SK-N-SH (cell line): ENCODE results near the gene CLPSL2. TPM values are rescaled to one million over a fixed set of nuclear protein-coding genes. Genes with fewer than 3 reads are reported as not detected.

ENCODE experiments used
- CTCF ChIA-PET: fragments of 300-600, 350-600 bp; formaldehyde crosslinking; extraction: SDS; loops from one replicate; lab custom pipeline; 2021; lab: Yijun Ruan, JAX
- POLR2A ChIA-PET: fragments of 350-600 bp; sonication (Branson Sonifier 250); formaldehyde crosslinking; extraction: SDS; loops from one replicate; lab custom pipeline; 2020; ENCODE audit warnings: antibody characterized with exemption, inconsistent platforms; lab: Yijun Ruan, JAX
- DNase-seq: peaks from one replicate; pipeline ENCODE4 v3.0.0; 2012
- H2AFZ ChIP-seq: fragments of 200-600 bp; sonication (generic); 2 replicates; pipeline ENCODE4 v1.8.1; 2016; ENCODE audit warnings: antibody characterized with exemption, mild to moderate bottlenecking, low read depth
- H3F3A ChIP-seq: fragments of 200-600 bp; sonication (generic); replicated peaks from 2 replicates; pipeline ENCODE3; 2016; ENCODE audit warnings: antibody characterized with exemption, mild to moderate bottlenecking; ENCODE audit not compliant: insufficient read depth
- H3K27ac ChIP-seq, 2 experiments: fragments of 200-500 bp in 1 of 2; fragments of 200-600 bp in 1 of 2; sonication (Bioruptor generic) in 1 of 2; sonication (generic), shearing (Covaris generic) in 1 of 2; 2 replicates each; pipeline versions ENCODE4 v1.5.1 to v1.6.1; 2014 to 2016; ENCODE audit warnings: low read depth in 2 of 2, inconsistent platforms in 1 of 2, low read length in 1 of 2, mild to moderate bottlenecking in 1 of 2, mixed read lengths in 1 of 2
- H3K27me3 ChIP-seq: fragments of 200-600 bp; sonication (generic), shearing (Covaris generic); 2 replicates; pipeline ENCODE4 v1.6.1; 2016; ENCODE audit warnings: mixed run types; ENCODE audit not compliant: insufficient read depth
- H3K36me3 ChIP-seq, 2 experiments: fragments of 200-500 bp in 1 of 2; fragments of 200-600 bp in 1 of 2; sonication (Bioruptor generic) in 1 of 2; sonication (generic) in 1 of 2; replicated peaks in 1 of 2; 2 replicates each; pipeline versions ENCODE3 to v1.5.1; 2014 to 2016; ENCODE audit warnings: low read length in 1 of 2, mild to moderate bottlenecking in 1 of 2; ENCODE audit not compliant: insufficient read depth in 2 of 2, control insufficient read depth in 1 of 2
- H3K4me1 ChIP-seq, 2 experiments: fragments of 200-500 bp in 1 of 2; fragments of 200-600 bp in 1 of 2; sonication (Bioruptor generic) in 1 of 2; sonication (generic), shearing (Covaris generic) in 1 of 2; 2 replicates each; pipeline versions ENCODE4 v1.5.1 to v1.6.1; 2014 to 2016; ENCODE audit warnings: low read depth in 1 of 2, low read length in 1 of 2, mixed run types in 1 of 2; ENCODE audit not compliant: insufficient read depth in 2 of 2, control insufficient read depth in 1 of 2
- H3K4me2 ChIP-seq: fragments of 200-600 bp; sonication (generic), shearing (Covaris generic); 2 replicates; pipeline ENCODE4 v1.6.1; 2017; ENCODE audit warnings: mixed run types
- H3K4me3 ChIP-seq, 2 experiments: fragments of 200-500 bp in 1 of 2; fragments of 200-600 bp in 1 of 2; sonication (Bioruptor generic) in 1 of 2; sonication (generic), shearing (Covaris generic) in 1 of 2; 2 replicates each; pipeline versions ENCODE4 v1.5.1 to v1.8.1; 2014 to 2016; ENCODE audit warnings: low read depth in 2 of 2, inconsistent platforms in 1 of 2, low read length in 1 of 2, mild to moderate bottlenecking in 1 of 2, mixed read lengths in 1 of 2, moderate library complexity in 1 of 2
- H3K79me2 ChIP-seq: fragments of 200-600 bp; sonication (generic); 2 replicates; pipeline ENCODE4 v1.8.1; 2017; ENCODE audit warnings: mild to moderate bottlenecking; ENCODE audit not compliant: insufficient read depth
- H3K9ac ChIP-seq: fragments of 200-600 bp; sonication (generic); 2 replicates; pipeline ENCODE4 v1.6.1; 2017; ENCODE audit warnings: mixed run types
- H3K9me2 ChIP-seq: fragments of 200-600 bp; sonication (generic); 2 replicates; pipeline ENCODE4 v1.6.1; 2017; ENCODE audit warnings: mixed run types
- H3K9me3 ChIP-seq: fragments of 200-600 bp; sonication (generic); 2 replicates; pipeline ENCODE4 v1.6.1; 2017; ENCODE audit warnings: mixed run types, mild to moderate bottlenecking, moderate library complexity
- H4K20me1 ChIP-seq: fragments of 200-600 bp; sonication (generic); 2 replicates; pipeline ENCODE4 v1.6.1; 2017; ENCODE audit warnings: mild to moderate bottlenecking, mixed run types; ENCODE audit not compliant: insufficient read depth
- ELF1 ChIP-seq: IDR thresholded peaks from 2 replicates; pipeline ENCODE4 v1.4.0; 2012
- EP300 ChIP-seq, 2 experiments: IDR thresholded peaks; 2 replicates each; pipeline versions ENCODE4 v1.4.0 to v1.6.1; 2012; ENCODE audit warnings: borderline replicate concordance in 1 of 2, low read depth in 1 of 2, low read length in 1 of 2
- EZH2phosphoT487 ChIP-seq: fragments of 200-600 bp; sonication (generic); IDR thresholded peaks from 2 replicates; pipeline ENCODE4 v1.6.1; 2017; ENCODE audit warnings: low read depth, mixed run types, mild to moderate bottlenecking, antibody characterized with exemption, moderate library complexity, borderline replicate concordance
- FOSL2 ChIP-seq: IDR thresholded peaks from 2 replicates; pipeline ENCODE4 v1.4.0; 2012; ENCODE audit warnings: low read depth, mild to moderate bottlenecking, moderate library complexity, borderline replicate concordance
- GATA2 ChIP-seq: sonication (generic); formaldehyde crosslinking; IDR thresholded peaks from 2 replicates; pipeline ENCODE4 v1.5.0; 2020; ENCODE audit warnings: mild to moderate bottlenecking, missing genetic modification reagents
- MEF2A ChIP-seq: IDR thresholded peaks from 2 replicates; pipeline ENCODE4 v1.4.0; 2012; ENCODE audit warnings: low read depth, borderline replicate concordance
- NRF1 ChIP-seq: IDR thresholded peaks from 2 replicates; pipeline ENCODE4 v1.6.1; 2012; ENCODE audit warnings: low read depth, mild to moderate bottlenecking, low read length
- POLR2AphosphoS5 ChIP-seq: IDR thresholded peaks from 2 replicates; pipeline ENCODE4 v1.6.1; 2012; ENCODE audit warnings: low read depth, low read length
- RAD21 ChIP-seq: IDR thresholded peaks from 2 replicates; pipeline ENCODE4 v1.6.1; 2012; ENCODE audit warnings: mild to moderate bottlenecking, low read length
- RCOR1 ChIP-seq: fragments of 150-350 bp; IDR thresholded peaks from 2 replicates; pipeline ENCODE4 v1.6.1; 2017; ENCODE audit warnings: antibody characterized with exemption, low read length
- SMC3 ChIP-seq: IDR thresholded peaks from 2 replicates; pipeline ENCODE4 v1.6.1; 2012; ENCODE audit warnings: low read depth, low read length, improper control_type of control experiment
- TCF12 ChIP-seq: IDR thresholded peaks from 2 replicates; pipeline ENCODE4 v1.4.0; 2012
- TEAD4 ChIP-seq: IDR thresholded peaks from 2 replicates; pipeline ENCODE4 v1.4.0; 2012; ENCODE audit warnings: mild to moderate bottlenecking, borderline replicate concordance; ENCODE audit not compliant: insufficient read depth
- YY1 ChIP-seq: IDR thresholded peaks from 2 replicates; pipeline ENCODE4 v1.4.0; 2012; ENCODE audit warnings: low read depth, mild to moderate bottlenecking
- WGBS: methylation state at CpG from one replicate; pipeline ENCODE4 v1.1.6; 2017; ENCODE audit warnings: low lambda C conversion rate; 5-methylcytosine and 5-hydroxymethylcytosine counted together
- polyA plus RNA-seq, 3 experiments: library from polyadenylated mRNA; depleted of rRNA; stranded (reverse); fragments of >200 nt; gene quantifications; 2 replicates each; pipeline ENCODE4 v1.2.3, GENCODE V29; 2012
- TF ChIP-seq, protein P1 (sequence below): IDR thresholded peaks from 2 replicates; pipeline ENCODE4 v1.4.0; 2012; ENCODE audit warnings: low read depth, borderline replicate concordance
- TF ChIP-seq, protein P2 (sequence below): IDR thresholded peaks from 2 replicates; pipeline ENCODE4; 2012
- TF ChIP-seq, protein P3 (sequence below): IDR thresholded peaks from 2 replicates; pipeline ENCODE4 v1.4.0; 2012; ENCODE audit warnings: low read depth
- TF ChIP-seq, protein P4 (sequence below): fragments of 150-350 bp; IDR thresholded peaks from 2 replicates; pipeline ENCODE4 v1.6.1; 2017; ENCODE audit warnings: antibody characterized with exemption, low read length, low read depth, borderline replicate concordance

The CLPSL2 gene
- polyA plus RNA-seq, 1 of the 3 experiments (the other 2 are of a cell fraction): not detected

GRCh38 chr6:35808688-35809087 lies 32.3 kb downstream of the CLPSL2 start:
- Histone ChIP-seq H3K79me2 (no peaks in the 10 kb centered on the region), H3K36me3 (no peaks in the 10 kb centered on the region), H3K27me3 (no peaks in the 10 kb centered on the region)
- POLR2A ChIA-PET: no interaction called here
- TF ChIP-seq RAD21: no peak
- no peak for TF ChIP-seq TCF12
- TF ChIP-seq GATA2: no peak
- TF ChIP-seq RCOR1: no peak
- TF ChIP-seq MEF2A: no peak
- TF ChIP-seq, protein P1, sequence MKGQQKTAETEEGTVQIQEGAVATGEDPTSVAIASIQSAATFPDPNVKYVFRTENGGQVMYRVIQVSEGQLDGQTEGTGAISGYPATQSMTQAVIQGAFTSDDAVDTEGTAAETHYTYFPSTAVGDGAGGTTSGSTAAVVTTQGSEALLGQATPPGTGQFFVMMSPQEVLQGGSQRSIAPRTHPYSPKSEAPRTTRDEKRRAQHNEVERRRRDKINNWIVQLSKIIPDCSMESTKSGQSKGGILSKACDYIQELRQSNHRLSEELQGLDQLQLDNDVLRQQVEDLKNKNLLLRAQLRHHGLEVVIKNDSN: no peak
- TF ChIP-seq SMC3: no peak
- TF ChIP-seq ELF1: no peak
- TF ChIP-seq, protein P2, sequence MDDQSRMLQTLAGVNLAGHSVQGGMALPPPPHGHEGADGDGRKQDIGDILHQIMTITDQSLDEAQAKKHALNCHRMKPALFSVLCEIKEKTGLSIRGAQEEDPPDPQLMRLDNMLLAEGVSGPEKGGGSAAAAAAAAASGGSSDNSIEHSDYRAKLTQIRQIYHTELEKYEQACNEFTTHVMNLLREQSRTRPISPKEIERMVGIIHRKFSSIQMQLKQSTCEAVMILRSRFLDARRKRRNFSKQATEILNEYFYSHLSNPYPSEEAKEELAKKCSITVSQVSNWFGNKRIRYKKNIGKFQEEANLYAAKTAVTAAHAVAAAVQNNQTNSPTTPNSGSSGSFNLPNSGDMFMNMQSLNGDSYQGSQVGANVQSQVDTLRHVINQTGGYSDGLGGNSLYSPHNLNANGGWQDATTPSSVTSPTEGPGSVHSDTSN: no peak
- TF ChIP-seq TEAD4: no peak
- no peak for TF ChIP-seq EZH2phosphoT487
- TF ChIP-seq, protein P3, sequence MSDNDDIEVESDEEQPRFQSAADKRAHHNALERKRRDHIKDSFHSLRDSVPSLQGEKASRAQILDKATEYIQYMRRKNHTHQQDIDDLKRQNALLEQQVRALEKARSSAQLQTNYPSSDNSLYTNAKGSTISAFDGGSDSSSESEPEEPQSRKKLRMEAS: no peak
- TF ChIP-seq EP300 (IDR thresholded peaks at IDR 0.05; ENCODE audit: borderline replicate concordance in 1 of 2, low read depth in 1 of 2, low read length in 1 of 2): no peak
- TF ChIP-seq, protein P4, sequence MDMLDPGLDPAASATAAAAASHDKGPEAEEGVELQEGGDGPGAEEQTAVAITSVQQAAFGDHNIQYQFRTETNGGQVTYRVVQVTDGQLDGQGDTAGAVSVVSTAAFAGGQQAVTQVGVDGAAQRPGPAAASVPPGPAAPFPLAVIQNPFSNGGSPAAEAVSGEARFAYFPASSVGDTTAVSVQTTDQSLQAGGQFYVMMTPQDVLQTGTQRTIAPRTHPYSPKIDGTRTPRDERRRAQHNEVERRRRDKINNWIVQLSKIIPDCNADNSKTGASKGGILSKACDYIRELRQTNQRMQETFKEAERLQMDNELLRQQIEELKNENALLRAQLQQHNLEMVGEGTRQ: no peak
- no peak for TF ChIP-seq NRF1
- TF ChIP-seq POLR2AphosphoS5: no peak
- TF ChIP-seq FOSL2: no peak
- TF ChIP-seq YY1: no peak
- TF ChIP-seq, all 33 proteins: peak for 0
- Histone ChIP-seq H3K9me3 (no peaks in the 10 kb centered on the region), H3K4me1 (peaks cover 7 to 8% of the 10 kb centered on the region in 2 experiments; a peak in 2 of 4 replicates), H3K9ac (no peak overlapping the region), H3K9me2 (no peaks in the 10 kb centered on the region), H4K20me1 (no peaks in the 10 kb centered on the region), H2AFZ (no peak overlapping the region), H3F3A (no peaks in the 10 kb centered on the region), H3K27ac (no peak overlapping the region), H3K4me3 (no peak overlapping the region), H3K4me2 (no peak overlapping the region)
- 65% methylated on average over 3 of the region's 3 CpGs for WGBS
- no peak for DNase-seq
- CTCF ChIA-PET: no interaction called here
